SK-N-SH (cell line): ENCODE measurements around the gene PRDM15. TPM values are rescaled to one million over a fixed set of nuclear protein-coding genes. Genes with fewer than 3 reads are reported as not detected.

Source experiments
- CTCF ChIA-PET: fragments of 300-600, 350-600 bp; formaldehyde crosslinking; extraction: SDS; loops from one replicate; lab custom pipeline; 2021; lab: Yijun Ruan, JAX
- POLR2A ChIA-PET: fragments of 350-600 bp; sonication (Branson Sonifier 250); formaldehyde crosslinking; extraction: SDS; loops from one replicate; lab custom pipeline; 2020; ENCODE audit warnings: antibody characterized with exemption, inconsistent platforms; lab: Yijun Ruan, JAX
- DNase-seq: peaks from one replicate; pipeline ENCODE4 v3.0.0; 2012
- H2AFZ ChIP-seq: fragments of 200-600 bp; sonication (generic); 2 replicates; pipeline ENCODE4 v1.8.1; 2016; ENCODE audit warnings: antibody characterized with exemption, mild to moderate bottlenecking, low read depth
- H3F3A ChIP-seq: fragments of 200-600 bp; sonication (generic); replicated peaks from 2 replicates; pipeline ENCODE3; 2016; ENCODE audit warnings: antibody characterized with exemption, mild to moderate bottlenecking; ENCODE audit not compliant: insufficient read depth
- H3K27ac ChIP-seq, 2 experiments: fragments of 200-500 bp in 1 of 2; fragments of 200-600 bp in 1 of 2; sonication (Bioruptor generic) in 1 of 2; sonication (generic), shearing (Covaris generic) in 1 of 2; 2 replicates each; pipeline versions ENCODE4 v1.5.1 to v1.6.1; 2014 to 2016; ENCODE audit warnings: low read depth in 2 of 2, inconsistent platforms in 1 of 2, low read length in 1 of 2, mild to moderate bottlenecking in 1 of 2, mixed read lengths in 1 of 2
- H3K27me3 ChIP-seq: fragments of 200-600 bp; sonication (generic), shearing (Covaris generic); 2 replicates; pipeline ENCODE4 v1.6.1; 2016; ENCODE audit warnings: mixed run types; ENCODE audit not compliant: insufficient read depth
- H3K36me3 ChIP-seq, 2 experiments: fragments of 200-500 bp in 1 of 2; fragments of 200-600 bp in 1 of 2; sonication (Bioruptor generic) in 1 of 2; sonication (generic) in 1 of 2; replicated peaks in 1 of 2; 2 replicates each; pipeline versions ENCODE3 to v1.5.1; 2014 to 2016; ENCODE audit warnings: low read length in 1 of 2, mild to moderate bottlenecking in 1 of 2; ENCODE audit not compliant: insufficient read depth in 2 of 2, control insufficient read depth in 1 of 2
- H3K4me1 ChIP-seq, 2 experiments: fragments of 200-500 bp in 1 of 2; fragments of 200-600 bp in 1 of 2; sonication (Bioruptor generic) in 1 of 2; sonication (generic), shearing (Covaris generic) in 1 of 2; 2 replicates each; pipeline versions ENCODE4 v1.5.1 to v1.6.1; 2014 to 2016; ENCODE audit warnings: low read depth in 1 of 2, low read length in 1 of 2, mixed run types in 1 of 2; ENCODE audit not compliant: insufficient read depth in 2 of 2, control insufficient read depth in 1 of 2
- H3K4me2 ChIP-seq: fragments of 200-600 bp; sonication (generic), shearing (Covaris generic); 2 replicates; pipeline ENCODE4 v1.6.1; 2017; ENCODE audit warnings: mixed run types
- H3K4me3 ChIP-seq, 2 experiments: fragments of 200-500 bp in 1 of 2; fragments of 200-600 bp in 1 of 2; sonication (Bioruptor generic) in 1 of 2; sonication (generic), shearing (Covaris generic) in 1 of 2; 2 replicates each; pipeline versions ENCODE4 v1.5.1 to v1.8.1; 2014 to 2016; ENCODE audit warnings: low read depth in 2 of 2, inconsistent platforms in 1 of 2, low read length in 1 of 2, mild to moderate bottlenecking in 1 of 2, mixed read lengths in 1 of 2, moderate library complexity in 1 of 2
- H3K79me2 ChIP-seq: fragments of 200-600 bp; sonication (generic); 2 replicates; pipeline ENCODE4 v1.8.1; 2017; ENCODE audit warnings: mild to moderate bottlenecking; ENCODE audit not compliant: insufficient read depth
- H3K9ac ChIP-seq: fragments of 200-600 bp; sonication (generic); 2 replicates; pipeline ENCODE4 v1.6.1; 2017; ENCODE audit warnings: mixed run types
- H3K9me2 ChIP-seq: fragments of 200-600 bp; sonication (generic); 2 replicates; pipeline ENCODE4 v1.6.1; 2017; ENCODE audit warnings: mixed run types
- H3K9me3 ChIP-seq: fragments of 200-600 bp; sonication (generic); 2 replicates; pipeline ENCODE4 v1.6.1; 2017; ENCODE audit warnings: mixed run types, mild to moderate bottlenecking, moderate library complexity
- H4K20me1 ChIP-seq: fragments of 200-600 bp; sonication (generic); 2 replicates; pipeline ENCODE4 v1.6.1; 2017; ENCODE audit warnings: mild to moderate bottlenecking, mixed run types; ENCODE audit not compliant: insufficient read depth
- CHD2 ChIP-seq: fragments of 150-350 bp; IDR thresholded peaks from 2 replicates; pipeline ENCODE4 v1.6.1; 2018; ENCODE audit warnings: low read length; ENCODE audit not compliant: partially characterized antibody
- ELF1 ChIP-seq: IDR thresholded peaks from 2 replicates; pipeline ENCODE4 v1.4.0; 2012
- EP300 ChIP-seq, 2 experiments: IDR thresholded peaks; 2 replicates each; pipeline versions ENCODE4 v1.4.0 to v1.6.1; 2012; ENCODE audit warnings: borderline replicate concordance in 1 of 2, low read depth in 1 of 2, low read length in 1 of 2
- FOSL2 ChIP-seq: IDR thresholded peaks from 2 replicates; pipeline ENCODE4 v1.4.0; 2012; ENCODE audit warnings: low read depth, mild to moderate bottlenecking, moderate library complexity, borderline replicate concordance
- FOXM1 ChIP-seq: IDR thresholded peaks from 2 replicates; pipeline ENCODE4 v1.4.0; 2012; ENCODE audit warnings: low read depth, mild to moderate bottlenecking
- JUND ChIP-seq: IDR thresholded peaks from 2 replicates; pipeline ENCODE4 v1.4.0; 2012
- MAX ChIP-seq: IDR thresholded peaks from 2 replicates; pipeline ENCODE4 v1.4.0; 2012; ENCODE audit warnings: low read depth
- MEF2A ChIP-seq: IDR thresholded peaks from 2 replicates; pipeline ENCODE4 v1.4.0; 2012; ENCODE audit warnings: low read depth, borderline replicate concordance
- NRF1 ChIP-seq: IDR thresholded peaks from 2 replicates; pipeline ENCODE4 v1.6.1; 2012; ENCODE audit warnings: low read depth, mild to moderate bottlenecking, low read length
- POLR2AphosphoS5 ChIP-seq: IDR thresholded peaks from 2 replicates; pipeline ENCODE4 v1.6.1; 2012; ENCODE audit warnings: low read depth, low read length
- RAD21 ChIP-seq: IDR thresholded peaks from 2 replicates; pipeline ENCODE4 v1.6.1; 2012; ENCODE audit warnings: mild to moderate bottlenecking, low read length
- RCOR1 ChIP-seq: fragments of 150-350 bp; IDR thresholded peaks from 2 replicates; pipeline ENCODE4 v1.6.1; 2017; ENCODE audit warnings: antibody characterized with exemption, low read length
- REST ChIP-seq: IDR thresholded peaks from 2 replicates; pipeline ENCODE4 v1.6.1; 2012; ENCODE audit warnings: mild to moderate bottlenecking, low read depth, low read length, moderate library complexity
- RFX5 ChIP-seq: IDR thresholded peaks from 2 replicates; pipeline ENCODE4 v1.6.1; 2012; ENCODE audit warnings: mild to moderate bottlenecking, improper control_type of control experiment, low read length
- SMC3 ChIP-seq: IDR thresholded peaks from 2 replicates; pipeline ENCODE4 v1.6.1; 2012; ENCODE audit warnings: low read depth, low read length, improper control_type of control experiment
- TCF12 ChIP-seq: IDR thresholded peaks from 2 replicates; pipeline ENCODE4 v1.4.0; 2012
- TEAD4 ChIP-seq: IDR thresholded peaks from 2 replicates; pipeline ENCODE4 v1.4.0; 2012; ENCODE audit warnings: mild to moderate bottlenecking, borderline replicate concordance; ENCODE audit not compliant: insufficient read depth
- USF1 ChIP-seq: IDR thresholded peaks from 2 replicates; pipeline ENCODE4 v1.4.0; 2012; ENCODE audit warnings: low read depth, borderline replicate concordance
- YY1 ChIP-seq: IDR thresholded peaks from 2 replicates; pipeline ENCODE4 v1.4.0; 2012; ENCODE audit warnings: low read depth, mild to moderate bottlenecking
- ZBTB33 ChIP-seq: IDR thresholded peaks from 2 replicates; pipeline ENCODE4 v1.4.0; 2012; ENCODE audit warnings: low read depth, borderline replicate concordance
- WGBS: methylation state at CpG from one replicate; pipeline ENCODE4 v1.1.6; 2017; ENCODE audit warnings: low lambda C conversion rate; 5-methylcytosine and 5-hydroxymethylcytosine counted together
- polyA plus RNA-seq, 3 experiments: library from polyadenylated mRNA; depleted of rRNA; stranded (reverse); fragments of >200 nt; gene quantifications; 2 replicates each; pipeline ENCODE4 v1.2.3, GENCODE V29; 2012

PRDM15 gene
- polyA plus RNA-seq, 1 of the 3 experiments (the other 2 are of a cell fraction) = 7.0 TPM

GRCh38 chr21:41873005-41873404, 6.1 kb downstream of the PRDM15 start:
- H3K9me3 ChIP-seq = no peaks in the 10 kb centered on the region
- 93% methylated on average over 13 of the region's 13 CpGs for WGBS
- H3K79me2 ChIP-seq = peaks cover 19% of the 10 kb centered on the region; the same call in 1 of the 2 replicates
- no peak overlapping the region for H2AFZ ChIP-seq
- H3K9ac ChIP-seq = no peak overlapping the region
- no peaks in the 10 kb centered on the region for H3K36me3 ChIP-seq
- TF ChIP-seq SMC3 (no peak), MEF2A (no peak), REST (no peak), FOSL2 (no peak), CHD2 (no peak), USF1 (no peak), JUND (no peak), POLR2AphosphoS5 (no peak), ELF1 (no peak), NRF1 (no peak), FOXM1 (no peak), RFX5 (no peak), RCOR1 (no peak), YY1 (no peak), MAX (no peak), TEAD4 (no peak), ZBTB33 (no peak), EP300 (IDR thresholded peaks at IDR 0.05; ENCODE audit: borderline replicate concordance in 1 of 2, low read depth in 1 of 2, low read length in 1 of 2) (no peak), TCF12 (no peak), RAD21 (no peak)
- TF ChIP-seq, all 33 proteins: peak for 0
- Histone ChIP-seq H3K4me2 (no peak overlapping the region), H3K4me1 (peaks cover 0 to 23% of the 10 kb centered on the region in 2 experiments; a peak in 3 of 4 replicates), H4K20me1 (no peaks in the 10 kb centered on the region), H3K27me3 (no peaks in the 10 kb centered on the region), H3K9me2 (no peaks in the 10 kb centered on the region), H3F3A (peaks cover 4% of the 10 kb centered on the region), H3K27ac (no peak overlapping the region), H3K4me3 (no peak overlapping the region)
- DNase-seq = no peak
- ChIA-PET CTCF (interaction anchor here (1.1 to 1.9 kb wide), 4 partner anchors 25 to 244 kb away, joined by 3 to 7 read pairs (median 3); no protein-coding TSS in a partner anchor), POLR2A (no interaction called here)
